Measurements from ENCODE around the gene FGD4.

DNA sequence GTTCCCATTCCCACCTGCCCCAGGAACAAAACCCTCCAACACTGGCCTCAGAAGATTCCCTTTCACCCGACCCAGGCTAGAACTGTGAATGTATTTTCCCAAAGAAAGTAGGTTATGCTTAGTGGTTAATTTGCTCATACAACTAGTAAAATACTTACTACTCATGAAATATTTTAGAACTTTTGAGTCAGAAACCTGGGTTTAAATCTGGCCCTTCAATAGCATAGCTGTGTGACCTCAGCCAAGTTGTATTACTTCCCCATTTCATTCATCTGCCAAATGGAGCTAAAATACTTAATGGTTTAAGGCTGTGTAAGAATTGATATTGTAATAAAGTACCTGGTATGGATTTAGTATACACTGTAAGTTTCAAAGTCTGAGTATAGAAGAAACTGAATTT is 210.6 kb downstream of the FGD4 start:
- no peak for TF ChIP-seq ZFP3 (CRISPR knock-in tag; IDR thresholded peaks at IDR 0.05)
- TF ChIP-seq SNAI2 (CRISPR knock-in tag; IDR thresholded peaks at IDR 0.05): no peak
- no peak for TF ChIP-seq ZFP30 (CRISPR knock-in tag; IDR thresholded peaks at IDR 0.05)
- TF ChIP-seq ZNF70 (CRISPR knock-in tag; IDR thresholded peaks at IDR 0.05): no peak
- no peak for TF ChIP-seq ZC3H10 (CRISPR knock-in tag; IDR thresholded peaks at IDR 0.05)
- TF ChIP-seq, protein P1, sequence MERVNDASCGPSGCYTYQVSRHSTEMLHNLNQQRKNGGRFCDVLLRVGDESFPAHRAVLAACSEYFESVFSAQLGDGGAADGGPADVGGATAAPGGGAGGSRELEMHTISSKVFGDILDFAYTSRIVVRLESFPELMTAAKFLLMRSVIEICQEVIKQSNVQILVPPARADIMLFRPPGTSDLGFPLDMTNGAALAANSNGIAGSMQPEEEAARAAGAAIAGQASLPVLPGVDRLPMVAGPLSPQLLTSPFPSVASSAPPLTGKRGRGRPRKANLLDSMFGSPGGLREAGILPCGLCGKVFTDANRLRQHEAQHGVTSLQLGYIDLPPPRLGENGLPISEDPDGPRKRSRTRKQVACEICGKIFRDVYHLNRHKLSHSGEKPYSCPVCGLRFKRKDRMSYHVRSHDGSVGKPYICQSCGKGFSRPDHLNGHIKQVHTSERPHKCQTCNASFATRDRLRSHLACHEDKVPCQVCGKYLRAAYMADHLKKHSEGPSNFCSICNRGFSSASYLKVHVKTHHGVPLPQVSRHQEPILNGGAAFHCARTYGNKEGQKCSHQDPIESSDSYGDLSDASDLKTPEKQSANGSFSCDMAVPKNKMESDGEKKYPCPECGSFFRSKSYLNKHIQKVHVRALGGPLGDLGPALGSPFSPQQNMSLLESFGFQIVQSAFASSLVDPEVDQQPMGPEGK (CRISPR knock-in tag; IDR thresholded peaks at IDR 0.05; ENCODE audit: borderline replicate concordance): no peak
- no peak for TF ChIP-seq ARNTL (CRISPR knock-in tag; IDR thresholded peaks at IDR 0.05; ENCODE audit: borderline replicate concordance, low read depth)
- TF ChIP-seq, protein P2, sequence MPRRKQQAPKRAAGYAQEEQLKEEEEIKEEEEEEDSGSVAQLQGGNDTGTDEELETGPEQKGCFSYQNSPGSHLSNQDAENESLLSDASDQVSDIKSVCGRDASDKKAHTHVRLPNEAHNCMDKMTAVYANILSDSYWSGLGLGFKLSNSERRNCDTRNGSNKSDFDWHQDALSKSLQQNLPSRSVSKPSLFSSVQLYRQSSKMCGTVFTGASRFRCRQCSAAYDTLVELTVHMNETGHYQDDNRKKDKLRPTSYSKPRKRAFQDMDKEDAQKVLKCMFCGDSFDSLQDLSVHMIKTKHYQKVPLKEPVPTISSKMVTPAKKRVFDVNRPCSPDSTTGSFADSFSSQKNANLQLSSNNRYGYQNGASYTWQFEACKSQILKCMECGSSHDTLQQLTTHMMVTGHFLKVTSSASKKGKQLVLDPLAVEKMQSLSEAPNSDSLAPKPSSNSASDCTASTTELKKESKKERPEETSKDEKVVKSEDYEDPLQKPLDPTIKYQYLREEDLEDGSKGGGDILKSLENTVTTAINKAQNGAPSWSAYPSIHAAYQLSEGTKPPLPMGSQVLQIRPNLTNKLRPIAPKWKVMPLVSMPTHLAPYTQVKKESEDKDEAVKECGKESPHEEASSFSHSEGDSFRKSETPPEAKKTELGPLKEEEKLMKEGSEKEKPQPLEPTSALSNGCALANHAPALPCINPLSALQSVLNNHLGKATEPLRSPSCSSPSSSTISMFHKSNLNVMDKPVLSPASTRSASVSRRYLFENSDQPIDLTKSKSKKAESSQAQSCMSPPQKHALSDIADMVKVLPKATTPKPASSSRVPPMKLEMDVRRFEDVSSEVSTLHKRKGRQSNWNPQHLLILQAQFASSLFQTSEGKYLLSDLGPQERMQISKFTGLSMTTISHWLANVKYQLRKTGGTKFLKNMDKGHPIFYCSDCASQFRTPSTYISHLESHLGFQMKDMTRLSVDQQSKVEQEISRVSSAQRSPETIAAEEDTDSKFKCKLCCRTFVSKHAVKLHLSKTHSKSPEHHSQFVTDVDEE (CRISPR knock-in tag; IDR thresholded peaks at IDR 0.05): no peak

Data from SK-N-SH treated with all-trans-retinoic acid at 6 μM for 48 hours (cell line).